ENCODE results near the gene ESPN. TPM values are rescaled to one million over a fixed set of nuclear protein-coding genes. Genes with fewer than 3 reads are reported as not detected.

The ESPN gene
- total RNA-seq, 2 donors from 2014 or later = 0.47 TPM; not detected in 1

GRCh38 chr1:6510493-6510892, 85.9 kb downstream of the ESPN start:
- H3K27me3 ChIP-seq = no peaks in the 10 kb centered on the region
- TF ChIP-seq CTCF (IDR thresholded peaks at IDR 0.05) = no peak
- no peaks in the 10 kb centered on the region for H3K36me3 ChIP-seq
- H3K4me3 ChIP-seq = no peak overlapping the region
- no peaks in the 10 kb centered on the region for H3K9me3 ChIP-seq
- no peak overlapping the region for H3K27ac ChIP-seq
- no peak for DNase-seq (ENCODE audit: low spot score)
- peaks cover 0 to 19% of the 10 kb centered on the region in 2 donors for H3K4me1 ChIP-seq

Small RNA genes within 50 kb of the gene (microRNA-seq; reads per million reads assigned to microRNA genes)
- gene MIR4252 (ENCODE audit: borderline number of aligned reads in 2 of 2, borderline replicate concordance in 1 of 2) = 0 reads per million in 2 donors

Other genes with a start within 250 kb of the ESPN start
- gene CHD5, start 244.5 kb upstream of the ESPN start, total RNA-seq = 1 to 10 TPM in 1 of 2 donors, under 1 TPM in 1; 0.07 to 2.0 TPM
- 100 to 1,000 TPM in 1 of 2 donors, 10 to 100 TPM in 1; 75.4 to 115 TPM for gene RPL22, start 225.2 kb upstream of the ESPN start, total RNA-seq
- gene RNF207, start 218.7 kb upstream of the ESPN start, total RNA-seq = 10 to 100 TPM; 28.9 to 53.0 TPM
- 10 to 100 TPM; 71.4 to 74.4 TPM for gene ICMT, start 188.8 kb upstream of the ESPN start, total RNA-seq
- gene HES3, start 180.6 kb upstream of the ESPN start, total RNA-seq = not detected
- gene GPR153, start 163.7 kb upstream of the ESPN start, total RNA-seq = 10 to 100 TPM in 1 of 2 donors, 1 to 10 TPM in 1; 7.6 to 17.4 TPM
- 10 to 100 TPM in 1 of 2 donors, 1 to 10 TPM in 1; 6.6 to 10.7 TPM for gene ACOT7, start 31.0 kb upstream of the ESPN start, total RNA-seq
- not detected for gene HES2, start 4.9 kb upstream of the ESPN start, total RNA-seq
- 1 to 10 TPM; 4.4 to 7.4 TPM for gene TNFRSF25, start 41.4 kb downstream of the ESPN start, total RNA-seq
- gene PLEKHG5, start 66.9 kb downstream of the ESPN start, total RNA-seq = 1 to 10 TPM; 7.0 to 7.9 TPM
- 10 to 100 TPM; 15.4 to 15.6 TPM for gene NOL9, start 129.7 kb downstream of the ESPN start, total RNA-seq
- not detected for gene TAS1R1, start 130.5 kb downstream of the ESPN start, total RNA-seq
- gene ZBTB48, start 155.2 kb downstream of the ESPN start, total RNA-seq = 1 to 10 TPM; 4.0 to 9.0 TPM
- 10 to 100 TPM; 61.6 to 83.0 TPM for gene KLHL21, start 178.1 kb downstream of the ESPN start, total RNA-seq
- 1 to 10 TPM; 5.0 to 8.1 TPM for gene PHF13, start 189.0 kb downstream of the ESPN start, total RNA-seq
- gene THAP3, start 200.1 kb downstream of the ESPN start, total RNA-seq = 10 to 100 TPM; 14.6 to 21.4 TPM